ENCODE data around the gene AVP.

The AVP gene

DNA sequence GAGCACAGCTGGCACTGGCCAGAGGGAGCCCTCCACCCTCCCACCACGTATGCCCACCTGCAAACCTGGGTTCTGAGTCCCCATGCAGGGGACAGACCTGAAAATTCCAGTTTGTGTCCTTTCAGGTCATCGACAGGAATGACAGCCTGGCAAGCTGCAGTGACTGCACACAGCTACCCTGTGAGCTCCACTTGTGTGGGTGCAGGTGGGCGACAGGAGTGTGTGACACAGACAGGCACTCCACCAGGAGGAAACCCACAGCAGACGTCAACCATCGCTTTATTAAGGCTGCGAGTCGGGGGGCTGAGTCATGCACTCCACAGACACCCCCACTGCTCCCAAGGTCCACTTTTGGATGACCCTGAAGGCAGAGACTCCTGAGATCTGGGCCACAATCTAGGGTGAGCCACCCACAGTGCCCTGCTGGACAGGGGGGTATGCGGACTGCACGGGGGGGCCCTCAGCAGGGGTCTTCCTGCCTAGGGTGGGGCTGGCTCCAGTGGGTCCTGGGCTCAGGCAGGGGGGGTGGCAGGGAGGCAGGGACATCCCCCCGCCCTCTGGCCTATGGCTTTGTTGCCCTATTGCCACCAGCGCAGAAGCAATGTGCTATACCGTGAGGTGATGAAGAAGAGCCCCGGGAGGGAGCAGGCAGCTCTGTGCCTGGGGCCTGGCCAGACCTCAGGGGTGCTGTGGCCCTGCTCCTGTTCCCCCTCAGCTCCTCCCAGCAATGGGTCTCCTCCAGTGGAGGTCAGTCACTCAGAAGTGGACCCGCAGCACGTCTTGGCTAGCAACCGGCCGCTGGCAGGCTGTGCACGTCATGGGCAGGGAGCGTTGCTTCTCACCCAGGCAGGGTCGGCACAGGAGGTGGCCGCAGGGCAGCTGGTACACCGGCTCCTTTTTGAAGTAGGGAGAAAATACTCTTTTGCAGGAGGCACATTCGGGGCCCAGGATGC lies 25.1 kb upstream of the AVP start:
- FAIRE-seq, result no peak

GRCh38 chr20:3107464-3108025 lies 23.0 kb upstream of the AVP start:
- no peak for FAIRE-seq

DNA sequence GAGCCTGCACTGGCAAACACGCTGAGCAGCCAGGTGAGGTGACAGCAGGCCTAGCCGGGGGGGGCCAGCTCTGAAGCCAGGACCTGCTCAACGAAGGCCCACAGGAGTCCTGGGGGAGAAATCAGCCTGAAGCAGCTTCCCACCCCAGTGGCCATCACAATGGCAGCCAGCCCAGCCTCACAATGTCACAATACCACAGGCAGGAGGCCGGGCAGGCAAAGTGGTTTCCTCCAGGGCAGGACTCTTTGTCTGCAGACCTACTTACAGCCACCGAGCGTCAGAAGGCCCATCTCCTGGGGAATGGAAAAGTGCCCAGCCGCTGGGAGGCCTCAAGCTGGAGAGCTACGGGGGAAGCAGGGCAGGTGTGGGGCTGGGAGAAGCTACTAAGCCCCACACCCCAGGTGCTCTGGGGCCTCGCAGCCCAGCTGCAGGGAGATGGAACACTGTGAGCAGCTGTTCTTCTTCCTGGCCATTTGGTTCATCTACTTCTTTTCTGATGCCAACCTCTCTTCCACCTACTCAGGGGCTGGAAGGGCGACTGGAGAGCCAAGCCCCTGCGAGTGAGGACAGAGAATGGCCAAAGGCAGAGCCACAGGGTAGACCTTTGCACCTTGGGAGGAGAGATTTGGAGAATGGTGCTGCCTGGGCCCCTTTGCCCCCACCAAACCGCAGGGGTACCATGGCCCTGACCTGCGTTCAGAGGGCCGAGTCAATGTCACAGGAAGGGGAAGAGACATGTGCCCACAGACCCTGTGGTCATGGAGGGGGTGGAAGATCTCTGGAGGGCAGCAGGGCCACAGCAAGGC lies 22.3 kb upstream of the AVP start:
- FAIRE-seq, result no peak

DNA sequence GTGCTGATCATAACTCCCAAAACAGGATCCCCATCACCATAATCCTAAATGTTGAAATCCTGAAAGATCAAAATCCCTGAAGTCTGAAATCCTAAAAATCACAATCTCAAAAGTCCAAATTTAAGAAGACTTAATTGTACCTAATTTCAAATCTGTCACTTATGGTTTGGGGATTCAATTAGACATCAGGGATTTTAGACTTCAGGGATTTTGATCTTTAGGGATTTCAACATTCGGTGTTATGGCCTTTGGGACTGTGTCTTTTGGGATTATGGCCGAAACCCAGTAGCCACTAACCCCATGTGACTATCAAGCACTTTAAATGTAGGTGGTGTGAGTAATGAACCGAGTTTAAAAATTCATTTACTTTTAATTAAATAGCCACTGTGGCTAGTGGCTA lies 21.7 kb upstream of the AVP start:
- FAIRE-seq, result no peak

DNA sequence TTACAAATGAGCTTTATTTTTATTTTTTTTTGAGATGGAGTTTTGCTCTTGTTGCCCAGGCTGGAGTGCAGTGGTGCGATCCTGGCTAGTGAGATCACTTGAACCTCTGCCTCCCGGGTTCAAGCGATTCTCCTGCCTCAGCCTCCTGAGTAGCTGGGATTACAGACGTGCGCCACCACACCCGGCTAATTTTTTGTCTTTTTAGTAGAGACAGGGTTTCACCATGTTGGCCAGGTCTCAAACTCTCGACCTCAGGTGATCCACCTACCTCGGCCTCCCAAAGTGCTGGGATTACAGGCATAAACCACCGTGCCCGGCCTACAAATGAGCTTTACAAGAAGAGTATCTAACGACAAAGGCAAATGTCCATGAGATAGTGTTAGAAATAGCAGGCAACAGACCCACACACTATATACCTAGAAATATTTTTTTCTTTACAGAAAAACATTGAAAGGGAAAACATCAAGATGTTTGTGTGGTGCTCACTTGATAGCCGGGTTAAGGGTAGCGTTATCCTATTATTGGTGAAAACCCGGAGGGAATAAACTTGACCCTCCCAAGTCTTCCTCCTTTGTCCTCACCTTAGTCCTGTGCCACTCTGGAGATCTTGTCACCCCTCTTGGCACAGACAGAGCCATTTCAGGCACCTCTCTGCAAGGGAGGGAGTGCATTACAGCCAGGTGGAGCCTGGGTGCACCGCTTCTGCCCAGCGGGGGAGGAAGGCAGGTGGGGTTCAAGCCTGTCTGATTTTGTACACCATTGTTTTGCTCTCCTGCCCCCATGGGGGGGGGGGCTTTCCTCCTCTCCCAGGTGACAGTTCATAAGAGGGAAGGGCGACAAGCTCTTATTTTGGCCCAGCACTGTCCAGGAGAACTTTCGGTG lies 21.0 kb upstream of the AVP start:
- FAIRE-seq, result no peak

DNA sequence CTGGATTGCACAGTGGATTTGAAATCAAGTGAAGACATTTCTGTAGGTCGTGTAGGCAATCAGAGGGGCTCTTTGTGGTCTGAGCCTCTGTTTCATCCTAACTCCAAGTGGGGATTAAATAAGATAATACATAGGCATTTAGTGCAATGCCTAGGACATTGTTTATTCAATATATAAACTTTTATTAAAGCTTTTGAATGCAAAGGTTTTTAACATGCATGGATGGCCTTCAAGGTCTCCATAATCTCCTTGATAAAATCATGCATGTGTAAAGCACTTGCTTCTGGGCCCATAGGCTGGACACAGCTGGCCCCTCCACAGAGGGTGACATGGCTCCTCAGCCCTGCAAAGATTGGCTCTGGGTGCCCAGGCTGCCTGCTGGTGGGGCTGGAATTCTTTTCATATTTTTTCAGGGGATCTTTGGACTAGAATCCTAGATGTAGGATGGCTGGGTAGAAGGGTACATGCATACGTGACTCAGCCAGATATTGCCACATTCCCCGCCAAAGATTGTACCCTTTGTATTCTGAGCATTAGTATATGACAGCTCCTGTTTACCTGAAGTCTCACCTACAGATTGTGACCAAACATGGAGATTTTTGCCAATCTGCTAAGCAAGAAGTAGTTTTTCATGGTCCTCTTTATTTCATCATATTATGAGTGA lies 19.0 kb upstream of the AVP start:
- FAIRE-seq, result no peak

DNA sequence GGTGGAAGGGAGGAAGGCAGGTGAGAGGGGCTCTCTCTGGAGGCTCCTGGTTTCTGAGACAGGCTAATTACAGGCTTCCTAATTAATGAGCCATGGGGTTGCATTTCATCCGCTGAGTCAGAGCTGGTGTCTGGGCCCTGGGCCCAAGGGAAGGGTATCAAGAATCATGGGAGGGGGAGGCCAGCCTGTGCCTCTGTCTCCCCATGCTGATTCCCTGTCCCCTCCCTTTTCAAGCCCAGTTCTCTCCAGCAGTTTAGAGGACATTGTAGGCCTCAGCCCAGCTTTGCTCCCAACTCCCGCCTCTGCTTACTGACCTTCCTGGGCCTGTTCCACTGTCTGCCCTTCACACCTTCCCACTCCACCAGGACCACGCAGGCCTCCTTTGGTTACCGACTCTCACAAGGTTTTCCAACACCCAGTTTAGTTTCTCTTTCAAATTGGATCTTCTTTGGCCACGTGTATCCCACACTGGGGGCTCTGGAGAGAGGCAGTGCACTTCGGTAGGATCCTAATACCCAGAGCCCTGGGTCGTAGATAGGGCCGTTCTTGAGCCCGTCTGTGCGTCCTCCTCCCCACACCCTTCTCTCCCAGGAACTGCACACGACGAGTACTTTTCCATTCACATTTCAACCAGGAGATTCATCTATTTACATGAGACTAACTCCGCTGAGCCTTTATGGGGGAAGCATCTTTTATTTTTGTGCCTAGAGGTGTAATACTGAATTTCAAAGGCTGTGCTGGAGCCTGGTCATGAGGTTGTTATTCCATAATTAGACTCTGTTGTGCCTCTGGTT lies 18.2 kb upstream of the AVP start:
- FAIRE-seq, result no peak

- no peak for FAIRE-seq
These were observed 17.4 kb upstream of the AVP start for GRCh38 chr20:3101737-3102574.

- FAIRE-seq, result no peak
These were observed 16.7 kb upstream of the AVP start for GRCh38 chr20:3101251-3101650.

- FAIRE-seq, result no peak
These were observed 16.0 kb upstream of the AVP start for GRCh38 chr20:3100480-3100879.

GRCh38 chr20:3094848-3095629 lies 10.5 kb upstream of the AVP start:
- FAIRE-seq, result no peak

GRCh38 chr20:3093861-3094361 lies 9.4 kb upstream of the AVP start:
- no peak for FAIRE-seq

DNA sequence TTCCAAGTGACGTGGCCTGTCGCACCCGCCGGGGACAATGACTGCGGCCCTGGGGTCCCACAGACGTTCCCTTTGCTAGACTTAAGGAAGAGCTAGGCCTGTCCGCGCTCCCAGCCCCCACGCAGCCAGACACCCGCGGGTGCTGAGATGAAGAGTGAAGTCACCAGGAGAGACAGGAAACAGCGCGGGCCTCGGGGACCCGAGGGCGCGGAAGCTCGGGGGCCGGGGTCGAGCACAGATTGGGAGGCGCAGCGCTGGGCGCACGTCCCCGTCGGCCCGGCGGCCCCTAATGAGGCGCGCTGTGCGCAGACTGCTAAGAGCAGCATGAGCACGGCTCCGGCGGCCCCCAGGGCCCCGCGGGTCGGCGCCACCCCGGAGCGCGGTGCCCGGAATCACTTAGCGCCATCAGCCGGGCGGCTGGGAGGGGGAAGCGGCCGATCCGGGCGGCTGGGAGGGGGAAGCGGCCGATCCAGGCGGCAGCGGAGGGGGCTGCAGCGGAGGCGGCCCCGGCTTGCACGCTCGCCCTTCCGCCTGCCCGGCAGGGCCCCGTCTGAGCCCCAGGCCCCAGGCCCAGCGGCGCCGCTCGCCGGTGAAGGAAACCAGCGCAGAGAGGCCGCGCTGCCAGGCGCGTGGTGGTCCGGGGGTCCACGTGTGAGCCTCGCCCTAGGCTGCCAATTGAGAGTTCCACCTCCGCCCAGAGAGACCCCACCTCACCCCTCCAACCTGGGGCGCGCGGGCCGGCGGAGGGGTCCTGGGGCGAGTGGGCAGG lies 8.3 kb upstream of the AVP start:
- no peak for FAIRE-seq

DNA sequence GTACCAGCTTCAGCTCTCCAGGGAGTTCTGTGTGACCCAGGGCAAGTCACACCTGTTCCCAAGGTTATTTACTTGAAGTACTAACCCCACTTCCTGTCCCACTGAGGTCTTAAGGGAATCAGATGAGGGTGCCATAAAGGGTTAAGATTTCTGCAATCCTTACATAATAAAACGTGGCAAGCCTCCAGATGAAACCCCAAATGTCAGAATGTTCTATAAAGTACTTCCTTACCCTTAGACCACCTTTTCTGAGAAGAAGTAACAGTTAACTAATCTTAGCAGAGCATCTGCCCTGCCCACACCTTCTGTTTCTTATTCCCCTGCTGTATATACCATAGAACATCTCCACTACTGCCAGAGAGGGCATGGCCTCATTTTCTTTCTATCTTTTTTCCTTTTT lies 6.0 kb upstream of the AVP start:
- no peak for FAIRE-seq

- FAIRE-seq, result no peak
These were observed 3.5 kb upstream of the AVP start for GRCh38 chr20:3088031-3088430.

GRCh38 chr20:3085571-3086072 lies 1.1 kb upstream of the AVP start:
- FAIRE-seq, result no peak

- FAIRE-seq, result no peak
These were observed 449 bp upstream of the AVP start for GRCh38 chr20:3084986-3085360.
